Activated CD4-positive, alpha-beta T cell treated with anti-CD3 and anti-CD28 coated beads for 4 hours (primary cell): Measurements from ENCODE around the gene RAD21L1.
A peak's percentile ranks its signal among the peaks of the same experiment; 100 is the strongest.
"Not testable (repeated sequence)": the region's sequence is repeated elsewhere in the genome, so short reads cannot be mapped to it uniquely, and the experiment has no call there.

ENCODE experiments used
- DNase-seq, 2 donors: peaks; one replicate each; pipeline ENCODE4 v3.0.0-alpha.2; 2020

RAD21L1 gene

GRCh38 chr20:1232286-1233111 lies 6.7 kb downstream of the RAD21L1 start:
- no peak for DNase-seq

DNA sequence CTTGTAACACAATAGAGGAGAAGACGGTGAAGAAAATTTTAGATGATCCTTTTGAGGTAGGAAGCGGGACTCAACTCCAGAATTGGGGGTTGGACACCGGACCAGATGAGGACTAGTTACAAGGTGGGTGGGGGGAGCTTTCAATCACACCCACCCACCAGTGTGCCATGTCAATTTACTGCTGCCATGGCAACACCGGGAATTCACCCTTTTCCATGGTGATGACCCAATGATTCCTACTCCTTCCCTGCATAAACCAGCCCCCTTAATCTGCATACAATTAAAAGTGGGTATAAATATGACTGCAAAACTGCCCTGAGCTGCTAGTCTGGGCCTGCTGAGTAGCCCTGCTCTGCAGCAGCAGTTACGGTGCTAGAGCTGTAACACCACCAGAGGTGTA lies 14.7 kb downstream of the RAD21L1 start:
- no peak for DNase-seq

- no peak for DNase-seq
These were observed 15.6 kb downstream of the RAD21L1 start for GRCh38 chr20:1241456-1241855.

GRCh38 chr20:1242099-1242498 lies 16.3 kb downstream of the RAD21L1 start:
- DNase-seq: no peak

GRCh38 chr20:1242530-1242929 lies 16.7 kb downstream of the RAD21L1 start:
- DNase-seq: no peak

DNA sequence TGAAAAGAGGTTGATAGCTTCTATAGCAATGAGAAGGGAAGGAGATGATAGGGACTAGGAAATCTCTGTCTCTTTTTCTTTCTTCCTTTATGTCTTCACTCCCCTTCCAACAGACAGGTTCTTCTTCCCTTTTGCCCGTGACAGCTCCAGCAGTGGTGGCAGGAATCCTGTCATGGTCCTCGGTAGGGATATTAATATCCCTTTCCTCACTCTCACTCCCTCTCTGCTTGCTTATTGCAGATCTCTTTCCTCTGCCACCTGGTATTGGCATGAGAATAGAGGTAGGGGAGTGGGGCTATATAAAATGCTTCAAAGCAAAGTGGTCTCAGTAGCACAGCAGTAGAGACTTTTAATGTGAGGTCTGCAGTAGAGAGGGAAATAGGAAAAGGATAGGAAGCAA lies 19.7 kb downstream of the RAD21L1 start:
- DNase-seq: no peak

DNA sequence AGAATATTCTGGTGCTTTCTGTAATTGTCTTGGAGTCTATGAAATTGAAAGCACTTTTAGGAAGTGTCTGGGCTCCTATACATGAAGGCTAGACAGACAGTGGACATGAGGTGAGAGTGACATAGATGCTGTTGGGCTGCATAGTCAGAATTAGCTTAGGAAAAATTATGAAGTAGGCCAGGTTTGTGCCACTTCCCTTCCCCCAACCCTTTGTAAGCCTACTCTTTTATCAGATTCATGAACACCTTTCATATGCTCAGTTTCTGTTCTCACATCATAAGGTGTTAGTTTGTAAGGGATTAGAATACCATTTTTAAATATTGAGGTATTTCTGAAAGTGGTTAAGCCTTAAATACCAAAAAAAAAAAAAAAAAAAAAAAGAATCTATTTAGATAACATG lies 21.8 kb downstream of the RAD21L1 start:
- DNase-seq: no peak

GRCh38 chr20:1250282-1250681 lies 24.4 kb downstream of the RAD21L1 start:
- not testable (repeated sequence) for DNase-seq

GRCh38 chr20:1252416-1252815 lies 26.6 kb downstream of the RAD21L1 start:
- no peak for DNase-seq

GRCh38 chr20:1254254-1254653 lies 28.4 kb downstream of the RAD21L1 start:
- DNase-seq: no peak

- no peak for DNase-seq
These were observed 29.8 kb downstream of the RAD21L1 start for GRCh38 chr20:1255675-1256074.

DNA sequence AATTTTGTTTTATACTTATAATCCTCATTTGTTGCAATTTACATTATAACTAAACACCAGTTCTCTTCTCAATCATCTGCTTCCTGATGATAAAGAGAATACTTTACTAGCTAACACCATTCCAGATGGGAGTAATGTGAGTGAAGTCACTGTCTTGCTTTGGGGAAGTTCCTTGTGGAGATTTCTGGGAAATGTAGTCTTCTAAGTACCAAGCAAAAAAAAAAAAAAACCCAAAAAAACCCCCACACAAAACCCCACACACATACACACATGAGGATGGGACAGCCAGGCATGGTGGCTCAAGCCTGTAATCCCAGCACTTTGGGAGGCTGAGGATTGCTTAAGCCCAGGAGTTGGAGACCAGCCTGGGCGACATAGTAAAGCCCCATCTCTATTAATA lies 38.0 kb downstream of the RAD21L1 start:
- DNase-seq: no peak

- no peak for DNase-seq
These were observed 38.9 kb downstream of the RAD21L1 start for GRCh38 chr20:1264727-1265126.

DNA sequence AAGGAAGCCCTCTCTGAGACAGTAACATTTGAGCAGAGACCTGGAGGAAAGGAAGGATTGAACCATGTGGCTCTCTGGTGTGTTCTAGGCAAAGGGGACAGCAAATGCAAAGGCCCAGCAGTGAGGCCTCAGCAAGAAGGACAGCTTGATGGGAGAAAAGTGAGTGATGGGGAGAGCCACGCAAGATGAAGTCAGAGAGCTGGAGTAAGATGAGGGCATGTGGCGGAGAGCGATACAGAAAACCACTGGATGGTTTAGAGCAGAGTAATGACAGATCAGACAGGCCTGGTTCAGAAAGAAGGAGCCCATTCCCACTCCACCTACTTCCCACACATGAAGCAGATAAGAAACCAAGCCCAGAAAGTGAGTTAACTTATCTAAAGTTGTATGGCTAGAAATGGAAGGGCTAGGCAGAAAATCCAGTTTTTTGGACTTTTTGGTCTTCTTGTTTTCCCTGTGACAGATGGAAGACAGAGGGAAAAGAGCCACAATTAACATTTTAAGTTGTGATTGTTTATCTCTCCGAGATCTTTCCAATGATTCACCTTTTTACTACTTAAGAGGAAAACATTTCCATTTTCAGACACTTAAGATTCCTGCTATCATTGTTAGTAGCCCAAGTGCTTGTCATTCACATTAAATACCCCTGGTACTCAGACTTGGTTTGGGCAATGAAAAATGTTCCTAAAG lies 39.5 kb downstream of the RAD21L1 start:
- DNase-seq: no peak

- no peak for DNase-seq
These were observed 40.0 kb downstream of the RAD21L1 start for GRCh38 chr20:1265916-1266166.

- DNase-seq: peak; percentile 61 to 63
These were observed 40.5 kb downstream of the RAD21L1 start, which contains the start of gene SNPH for GRCh38 chr20:1266167-1266973. Gene SNPH, plus strand, starts transcription at chr20:1266294. Its CDS starts 29,946 bp downstream, at chr20:1296240.

GRCh38 chr20:1267161-1267560 lies 41.3 kb downstream of the RAD21L1 start:
- DNase-seq: no peak

- DNase-seq: no peak
These were observed 42.0 kb downstream of the RAD21L1 start for GRCh38 chr20:1267809-1268374.

DNA sequence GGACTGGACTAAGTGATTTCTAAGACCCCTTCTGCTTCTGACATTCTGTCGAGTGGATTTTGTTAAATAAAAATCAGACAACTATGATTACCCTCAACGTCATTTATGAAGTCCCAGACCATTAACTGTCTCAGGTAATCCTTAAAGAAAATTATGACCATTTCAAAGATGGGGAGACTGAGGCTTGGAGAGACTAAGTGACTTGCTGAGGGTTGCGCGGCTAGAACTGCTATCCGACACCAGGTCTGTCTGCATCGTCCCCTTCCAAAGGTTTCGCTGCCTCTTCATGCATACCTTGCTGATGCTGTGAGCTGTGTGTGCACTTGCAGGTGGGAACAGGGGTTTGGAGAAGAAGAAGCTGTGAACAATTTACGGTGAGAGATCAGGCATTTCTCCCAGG lies 43.4 kb downstream of the RAD21L1 start:
- no peak for DNase-seq

- DNase-seq: no peak
These were observed 44.0 kb downstream of the RAD21L1 start for GRCh38 chr20:1269850-1270249.

GRCh38 chr20:1272368-1273100 lies 46.7 kb downstream of the RAD21L1 start:
- no peak for DNase-seq

- no peak for DNase-seq
These were observed 47.5 kb downstream of the RAD21L1 start for GRCh38 chr20:1273366-1273765.
